Fibroblast of lung (primary cell): ENCODE results near the gene ALDH1L1. TPM values are rescaled to one million over a fixed set of nuclear protein-coding genes. Genes with fewer than 3 reads are reported as not detected.

Experiments used
- DNase-seq, 2 donors: peaks; one replicate each; pipeline versions ENCODE4 v3.0.0 to v3.0.0-alpha.2; 2010; ENCODE audit warnings: low read depth in 2 of 2
- H2AFZ ChIP-seq: 2 replicates; pipeline ENCODE4 v1.5.1; 2012; ENCODE audit warnings: low read length, control low read depth, inconsistent platforms
- H3K27ac ChIP-seq: 2 replicates; pipeline ENCODE4 v1.5.1; 2011; ENCODE audit warnings: low read length, control low read depth; ENCODE audit not compliant: insufficient read depth
- H3K27me3 ChIP-seq: 2 replicates; pipeline ENCODE4 v1.5.1; 2011; ENCODE audit warnings: mild to moderate bottlenecking, low read length; ENCODE audit not compliant: control insufficient read depth, insufficient read depth
- H3K36me3 ChIP-seq: 2 replicates; pipeline ENCODE4 v1.5.1; 2011; ENCODE audit warnings: low read length; ENCODE audit not compliant: control insufficient read depth, insufficient read depth
- H3K4me1 ChIP-seq: 2 replicates; pipeline ENCODE4 v1.5.1; 2011; ENCODE audit warnings: low read length; ENCODE audit not compliant: control insufficient read depth, insufficient read depth; ENCODE audit errors: extremely low read depth
- H3K4me2 ChIP-seq: 2 replicates; pipeline ENCODE4 v1.5.1; 2011; ENCODE audit warnings: low read length, control low read depth; ENCODE audit not compliant: insufficient read depth; ENCODE audit errors: extremely low read depth
- H3K4me3 ChIP-seq, 4 experiments: fragments of 200-600 bp in 1 of 4; sonication (generic) in 1 of 4; replicated peaks in 1 of 4; 2 replicates each; pipeline ENCODE4 v1.5.1; 2011 to 2016; ENCODE audit warnings: low read length in 4 of 4, low read depth in 3 of 4, mild to moderate bottlenecking in 3 of 4, control low read depth in 2 of 4, inconsistent platforms in 1 of 4, mixed read lengths in 1 of 4; ENCODE audit not compliant: insufficient read depth in 1 of 4; ENCODE audit errors: control extremely low read depth in 1 of 4
- H3K79me2 ChIP-seq: 2 replicates; pipeline ENCODE4 v1.5.1; 2012; ENCODE audit warnings: mild to moderate bottlenecking, low read length, inconsistent platforms; ENCODE audit not compliant: control insufficient read depth, insufficient read depth
- H3K9ac ChIP-seq: 2 replicates; pipeline ENCODE4 v1.5.1; 2011; ENCODE audit warnings: mild to moderate bottlenecking, low read length, control low read depth; ENCODE audit not compliant: insufficient read depth
- H3K9me3 ChIP-seq: 2 replicates; pipeline ENCODE4 v1.5.1; 2012; ENCODE audit warnings: low read depth, low read length; ENCODE audit not compliant: control insufficient read depth, insufficient read depth
- H4K20me1 ChIP-seq: 2 replicates; pipeline ENCODE4 v1.5.1; 2011; ENCODE audit warnings: low read length; ENCODE audit not compliant: control insufficient read depth, insufficient read depth; ENCODE audit errors: extremely low read depth
- CTCF ChIP-seq, 2 donors: IDR thresholded peaks in 1 of 2; conservative IDR thresholded peaks in 1 of 2; 1 replicate in 1 of 2; 2 replicates in 1 of 2; pipeline ENCODE4 v1.5.1; 2011 to 2012; ENCODE audit warnings: low read length in 2 of 2, control low read depth in 1 of 2, inconsistent platforms in 1 of 2, low read depth in 1 of 2, mild to moderate bottlenecking in 1 of 2
- EZH2 ChIP-seq: IDR thresholded peaks from 2 replicates; pipeline ENCODE4 v1.5.1; 2012; ENCODE audit warnings: low read length, control low read depth, mild to moderate bottlenecking; ENCODE audit errors: missing control alignments
- polyA plus RNA-seq, 2 donors: library from polyadenylated mRNA; depleted of rRNA in 1 of 2; stranded (reverse) in 1 of 2; unstranded in 1 of 2; fragments of >200 nt; gene quantifications; 2 replicates each; pipeline ENCODE4 v1.2.1, GENCODE V29; 2011 to 2012; ENCODE audit warnings: missing spikeins in 1 of 2
- total RNA-seq: library from RNA; depleted of rRNA; stranded (reverse); fragments of >200 nt; gene quantifications from 2 replicates; pipeline ENCODE4 v1.2.1, GENCODE V29; 2014

Gene ALDH1L1
- total and polyA plus RNA-seq, 2 donors (not counting 1 experiment from before 2014, with no cell fraction given) = not detected

GRCh38 chr3:126186271-126186670 is 5.9 kb upstream of the ALDH1L1 start:
- no peaks in the 10 kb centered on the region for H4K20me1 ChIP-seq
- no peak overlapping the region for H3K9ac ChIP-seq
- no peaks in the 10 kb centered on the region for H3K36me3 ChIP-seq
- H3K4me2 ChIP-seq = no peak overlapping the region
- H3K4me3 ChIP-seq = no peak overlapping the region
- TF ChIP-seq EZH2 = no peak
- H3K27me3 ChIP-seq = peaks cover 16% of the 10 kb centered on the region
- no peaks in the 10 kb centered on the region for H3K9me3 ChIP-seq
- H3K4me1 ChIP-seq = no peaks in the 10 kb centered on the region
- DNase-seq = no peak
- H3K79me2 ChIP-seq = no peaks in the 10 kb centered on the region
- no peak overlapping the region for H3K27ac ChIP-seq
- H2AFZ ChIP-seq = no peak overlapping the region

DNA sequence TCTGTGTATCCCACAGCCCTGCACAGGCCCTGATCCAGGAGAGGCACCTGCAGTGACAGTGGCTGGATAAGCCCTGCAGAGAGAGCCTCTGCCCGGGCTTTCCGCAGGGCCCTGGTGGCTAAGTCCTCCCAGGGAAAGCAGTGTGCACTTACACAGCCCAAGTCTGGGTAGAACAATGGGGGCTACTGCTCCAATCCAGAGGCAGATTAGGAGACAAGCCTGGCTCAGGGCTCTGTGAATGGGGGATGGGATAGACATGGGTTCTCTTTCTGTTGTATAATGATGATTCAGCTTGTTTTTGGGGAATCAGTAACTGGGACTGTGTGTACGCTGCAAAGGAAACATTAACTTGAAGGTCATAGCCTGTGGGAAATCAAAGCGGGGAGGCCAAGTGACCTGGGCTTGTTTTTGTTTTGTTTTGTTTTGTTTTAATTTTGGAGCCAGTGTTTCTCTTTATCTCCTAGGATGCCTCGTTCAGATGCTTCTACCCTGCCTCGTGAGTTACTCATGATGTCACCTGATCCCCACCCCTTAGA is 4.1 kb upstream of the ALDH1L1 start:
- DNase-seq = no peak
- Histone ChIP-seq H3K4me3 (no peak overlapping the region), H3K27me3 (peaks cover 25% of the 10 kb centered on the region), H3K4me2 (no peak overlapping the region), H3K27ac (no peak overlapping the region), H3K9me3 (no peaks in the 10 kb centered on the region), H3K79me2 (no peaks in the 10 kb centered on the region), H3K9ac (no peak overlapping the region), H4K20me1 (no peaks in the 10 kb centered on the region), H3K4me1 (no peaks in the 10 kb centered on the region), H2AFZ (no peak overlapping the region), H3K36me3 (no peaks in the 10 kb centered on the region)
- TF ChIP-seq CTCF (conservative IDR thresholded peaks at IDR 0.05 in 1 of 2, IDR thresholded peaks at IDR 0.05 in 1 of 2; ENCODE audit: low read depth in 1 of 2, low read length in 2 of 2) (no peak), EZH2 (no peak)

DNA sequence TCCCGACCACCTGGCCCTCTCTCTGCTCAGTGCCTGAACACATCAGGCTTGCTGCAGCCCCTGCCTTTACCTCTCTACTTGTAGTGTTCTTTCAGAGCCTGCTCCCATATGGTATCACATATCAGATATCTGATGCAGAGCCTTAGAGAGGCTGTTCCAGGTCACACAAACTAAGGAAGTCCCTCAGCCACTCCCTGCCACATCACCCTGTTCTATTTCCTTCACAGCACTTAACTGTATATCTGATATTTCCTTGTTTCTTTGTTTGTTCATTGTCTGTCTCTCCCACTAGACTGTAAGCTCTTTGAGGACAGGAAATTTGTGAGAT is 976 bp upstream of the ALDH1L1 start:
- H2AFZ ChIP-seq = no peak overlapping the region
- H3K4me2 ChIP-seq = no peak overlapping the region
- no peak for DNase-seq
- no peaks in the 10 kb centered on the region for H3K79me2 ChIP-seq
- TF ChIP-seq EZH2 = no peak
- no peak for TF ChIP-seq CTCF (conservative IDR thresholded peaks at IDR 0.05 in 1 of 2, IDR thresholded peaks at IDR 0.05 in 1 of 2; ENCODE audit: low read depth in 1 of 2, low read length in 2 of 2)
- H3K27me3 ChIP-seq = peaks cover 27% of the 10 kb centered on the region
- H3K4me3 ChIP-seq = peak overlapping the region in 1 of 4 experiments; percentile 6
- H3K27ac ChIP-seq = no peak overlapping the region
- H4K20me1 ChIP-seq = no peaks in the 10 kb centered on the region
- no peaks in the 10 kb centered on the region for H3K4me1 ChIP-seq
- no peak overlapping the region for H3K9ac ChIP-seq
- no peaks in the 10 kb centered on the region for H3K9me3 ChIP-seq
- H3K36me3 ChIP-seq = no peaks in the 10 kb centered on the region
